ENCODE results near the gene MTMR3. TPM values are rescaled to one million over a fixed set of nuclear protein-coding genes. Genes with fewer than 3 reads are reported as not detected.
A peak's percentile ranks its signal among the peaks of the same experiment; 100 is the strongest.

MTMR3 gene
- total RNA-seq, 1 donor from 2014 or later, result 51.7 TPM

DNA sequence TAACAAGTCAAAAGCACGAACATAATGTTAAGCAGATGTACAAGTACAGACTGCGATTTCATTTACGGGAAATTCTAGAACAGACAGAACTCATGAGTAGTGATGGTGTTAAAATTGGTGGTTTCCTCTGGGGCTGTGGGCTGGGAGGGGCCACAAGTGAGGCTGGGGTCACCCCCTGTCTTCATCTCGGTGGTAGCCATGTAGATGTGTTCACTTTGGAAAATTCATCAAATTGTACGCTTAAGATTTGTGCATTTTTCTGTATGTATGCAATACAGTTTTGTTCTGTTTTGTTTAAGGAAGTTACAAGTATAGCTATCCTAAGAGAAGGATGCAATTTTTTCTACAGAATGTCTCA lies 44.4 kb upstream of the MTMR3 start:
- DNase-seq, result no peak
- Mint-ChIP-seq H3K36me3 (ENCODE audit: unreplicated experiment) (no peaks in the 10 kb centered on the region), H3K4me1 (ENCODE audit: low read depth, unreplicated experiment) (peaks cover 11% of the 10 kb centered on the region), H3K27me3 (ENCODE audit: unreplicated experiment) (peaks cover 3% of the 10 kb centered on the region), H3K9me3 (ENCODE audit: unreplicated experiment) (no peaks in the 10 kb centered on the region), H3K4me3 (ENCODE audit: unreplicated experiment) (peak overlapping the region; percentile 95), H3K27ac (ENCODE audit: unreplicated experiment) (peak overlapping the region; percentile 93)
- TF ChIP-seq, protein P1, sequence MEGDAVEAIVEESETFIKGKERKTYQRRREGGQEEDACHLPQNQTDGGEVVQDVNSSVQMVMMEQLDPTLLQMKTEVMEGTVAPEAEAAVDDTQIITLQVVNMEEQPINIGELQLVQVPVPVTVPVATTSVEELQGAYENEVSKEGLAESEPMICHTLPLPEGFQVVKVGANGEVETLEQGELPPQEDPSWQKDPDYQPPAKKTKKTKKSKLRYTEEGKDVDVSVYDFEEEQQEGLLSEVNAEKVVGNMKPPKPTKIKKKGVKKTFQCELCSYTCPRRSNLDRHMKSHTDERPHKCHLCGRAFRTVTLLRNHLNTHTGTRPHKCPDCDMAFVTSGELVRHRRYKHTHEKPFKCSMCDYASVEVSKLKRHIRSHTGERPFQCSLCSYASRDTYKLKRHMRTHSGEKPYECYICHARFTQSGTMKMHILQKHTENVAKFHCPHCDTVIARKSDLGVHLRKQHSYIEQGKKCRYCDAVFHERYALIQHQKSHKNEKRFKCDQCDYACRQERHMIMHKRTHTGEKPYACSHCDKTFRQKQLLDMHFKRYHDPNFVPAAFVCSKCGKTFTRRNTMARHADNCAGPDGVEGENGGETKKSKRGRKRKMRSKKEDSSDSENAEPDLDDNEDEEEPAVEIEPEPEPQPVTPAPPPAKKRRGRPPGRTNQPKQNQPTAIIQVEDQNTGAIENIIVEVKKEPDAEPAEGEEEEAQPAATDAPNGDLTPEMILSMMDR (IDR thresholded peaks at IDR 0.05; ENCODE audit: partially characterized antibody, unreplicated experiment), result no peak

DNA sequence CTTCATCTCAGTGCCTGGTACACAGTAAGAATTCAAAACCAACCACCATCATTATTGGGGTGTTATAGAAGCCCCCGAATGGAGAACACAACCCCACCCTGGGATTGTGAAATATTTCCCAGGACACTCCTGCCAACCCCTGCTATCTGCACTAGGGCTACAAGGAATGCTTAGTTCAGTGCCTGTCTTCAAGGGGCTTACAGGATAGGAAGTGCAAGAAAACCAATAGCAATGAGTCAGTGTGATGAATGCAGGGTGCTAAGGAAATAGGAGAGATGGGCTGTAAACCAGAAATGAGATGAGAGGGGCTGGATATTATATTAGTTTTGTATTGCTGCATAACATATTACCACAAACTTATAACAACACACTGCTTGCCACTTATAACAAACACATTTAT lies 43.9 kb upstream of the MTMR3 start:
- Mint-ChIP-seq H3K36me3 (ENCODE audit: unreplicated experiment) (no peaks in the 10 kb centered on the region), H3K27ac (ENCODE audit: unreplicated experiment) (no peak overlapping the region), H3K4me3 (ENCODE audit: unreplicated experiment) (peak overlapping the region; percentile 95), H3K27me3 (ENCODE audit: unreplicated experiment) (peaks cover 3% of the 10 kb centered on the region), H3K9me3 (ENCODE audit: unreplicated experiment) (no peaks in the 10 kb centered on the region), H3K4me1 (ENCODE audit: low read depth, unreplicated experiment) (peaks cover 11% of the 10 kb centered on the region)
- TF ChIP-seq, protein P1 (IDR thresholded peaks at IDR 0.05; ENCODE audit: partially characterized antibody, unreplicated experiment), result no peak
- DNase-seq, result no peak

DNA sequence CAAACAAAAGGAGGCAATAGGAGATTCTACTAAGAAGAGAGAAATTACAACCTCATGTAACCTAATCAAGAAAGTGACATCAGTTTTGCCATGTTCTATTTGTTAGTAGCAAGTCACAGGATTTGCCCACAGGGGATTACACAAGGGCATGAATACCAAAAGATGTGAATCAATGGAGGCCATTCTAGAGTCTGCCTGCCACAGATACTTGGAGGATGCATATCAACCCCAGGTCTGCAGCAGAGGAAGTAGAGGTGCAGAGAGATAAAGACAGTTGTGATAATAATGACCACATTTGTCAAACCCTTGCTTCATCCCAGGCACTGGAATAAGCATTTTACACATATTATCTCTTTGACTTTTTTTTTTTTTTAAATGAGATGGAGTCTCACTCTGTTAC lies 42.5 kb upstream of the MTMR3 start:
- Mint-ChIP-seq H3K4me3 (ENCODE audit: unreplicated experiment) (no peak overlapping the region), H3K27ac (ENCODE audit: unreplicated experiment) (no peak overlapping the region), H3K9me3 (ENCODE audit: unreplicated experiment) (no peaks in the 10 kb centered on the region), H3K4me1 (ENCODE audit: low read depth, unreplicated experiment) (peaks cover 11% of the 10 kb centered on the region), H3K27me3 (ENCODE audit: unreplicated experiment) (peaks cover 3% of the 10 kb centered on the region), H3K36me3 (ENCODE audit: unreplicated experiment) (no peaks in the 10 kb centered on the region)
- TF ChIP-seq, protein P1 (IDR thresholded peaks at IDR 0.05; ENCODE audit: partially characterized antibody, unreplicated experiment), result no peak
- no peak for DNase-seq

DNA sequence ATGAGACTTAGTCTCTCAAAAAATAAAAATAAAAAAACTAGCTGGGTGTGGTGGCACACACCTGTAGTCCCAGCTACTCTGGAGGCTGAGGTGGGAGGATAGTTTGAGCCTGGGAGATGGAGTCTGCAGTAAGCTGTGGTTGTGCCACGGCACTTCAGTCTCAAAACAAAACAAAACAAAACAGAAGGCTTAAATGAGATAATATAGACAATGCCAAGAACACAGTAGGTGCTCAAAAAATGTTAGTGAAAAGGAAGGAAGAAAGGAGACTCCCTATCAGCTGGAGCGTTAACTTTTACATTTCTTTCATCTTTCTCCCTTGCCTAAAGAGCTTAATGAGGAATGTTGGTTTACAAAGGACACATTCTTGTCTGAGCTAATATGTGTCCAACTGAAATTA lies 40.8 kb upstream of the MTMR3 start:
- Mint-ChIP-seq H3K27me3 (ENCODE audit: unreplicated experiment) (peaks cover 3% of the 10 kb centered on the region), H3K36me3 (ENCODE audit: unreplicated experiment) (no peaks in the 10 kb centered on the region), H3K27ac (ENCODE audit: unreplicated experiment) (no peak overlapping the region), H3K4me3 (ENCODE audit: unreplicated experiment) (no peak overlapping the region), H3K4me1 (ENCODE audit: low read depth, unreplicated experiment) (peaks cover 11% of the 10 kb centered on the region), H3K9me3 (ENCODE audit: unreplicated experiment) (no peaks in the 10 kb centered on the region)
- DNase-seq, result no peak
- TF ChIP-seq, protein P1 (IDR thresholded peaks at IDR 0.05; ENCODE audit: partially characterized antibody, unreplicated experiment), result no peak

DNA sequence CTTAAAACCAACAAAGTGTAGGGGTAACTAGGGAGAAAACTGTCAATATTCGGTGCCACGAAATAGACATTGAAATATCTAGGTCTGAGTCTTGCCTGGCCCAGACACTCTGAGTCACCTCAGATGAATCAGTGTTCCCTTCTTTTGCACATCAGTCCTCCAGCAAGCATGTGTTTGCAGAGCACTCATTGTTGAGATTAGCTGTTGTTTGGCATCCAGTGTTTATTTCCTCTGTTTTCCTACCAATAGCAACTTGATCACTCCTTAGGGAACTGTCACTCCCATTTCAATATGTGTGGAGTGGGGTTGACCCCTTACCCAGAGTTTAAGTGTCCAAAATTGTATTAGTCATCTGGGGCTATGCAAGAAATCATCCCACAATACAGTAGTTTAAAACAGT lies 40.2 kb upstream of the MTMR3 start:
- Mint-ChIP-seq H3K36me3 (ENCODE audit: unreplicated experiment) (no peaks in the 10 kb centered on the region), H3K9me3 (ENCODE audit: unreplicated experiment) (no peaks in the 10 kb centered on the region), H3K27me3 (ENCODE audit: unreplicated experiment) (peaks cover 3% of the 10 kb centered on the region), H3K4me3 (ENCODE audit: unreplicated experiment) (no peak overlapping the region), H3K27ac (ENCODE audit: unreplicated experiment) (no peak overlapping the region), H3K4me1 (ENCODE audit: low read depth, unreplicated experiment) (peaks cover 6% of the 10 kb centered on the region)
- TF ChIP-seq, protein P1 (IDR thresholded peaks at IDR 0.05; ENCODE audit: partially characterized antibody, unreplicated experiment), result no peak
- DNase-seq, result no peak
